Measurements from ENCODE around the gene IGLL5.
A peak's percentile ranks its signal among the peaks of the same experiment; 100 is the strongest.

The IGLL5 gene

DNA sequence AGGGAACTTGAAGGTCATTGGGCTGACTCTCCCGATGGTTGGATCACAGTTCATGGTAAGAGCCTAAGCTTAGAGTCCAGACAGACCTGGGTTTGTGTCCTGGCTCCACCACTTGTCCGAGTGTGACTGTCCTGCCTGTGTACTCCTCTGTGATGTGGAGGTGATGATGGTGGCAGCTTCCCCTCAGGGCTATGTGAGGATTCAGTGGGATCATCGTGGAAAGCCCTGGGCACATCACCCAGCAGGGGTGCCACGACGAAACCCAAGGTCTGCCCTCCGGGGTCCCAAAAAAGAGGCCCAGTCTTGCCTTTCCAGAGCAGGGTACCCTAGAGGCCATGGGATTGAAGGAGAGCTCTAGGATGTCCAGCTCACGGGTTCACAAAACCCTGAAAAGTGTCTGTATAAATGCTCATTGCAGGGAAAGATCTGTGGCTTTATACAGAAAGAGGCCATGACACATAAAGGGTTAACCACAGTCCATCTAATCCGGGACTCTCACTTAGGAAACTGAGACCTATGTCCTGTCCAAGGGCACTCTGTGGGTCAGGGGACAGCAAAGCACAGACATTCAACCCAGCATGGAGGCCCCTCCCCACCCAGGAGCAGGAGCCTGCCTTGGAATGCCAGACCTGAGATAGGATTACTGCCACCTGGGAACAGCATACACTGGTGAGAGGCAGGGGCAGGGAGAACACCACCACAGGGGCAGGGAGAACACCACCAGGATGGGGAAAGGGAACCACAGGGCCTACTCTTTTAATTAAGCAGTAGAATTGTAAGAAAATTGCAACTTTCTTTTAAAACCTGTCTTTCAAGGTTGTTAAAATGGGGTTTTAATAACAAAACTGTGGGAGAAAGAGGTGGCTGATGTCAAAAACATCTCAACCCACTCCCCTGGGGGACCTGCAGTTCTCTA, 51.3 kb downstream of the IGLL5 start:
- no peak for DNase-seq (ENCODE audit: low read depth in 2 of 2)

DNA sequence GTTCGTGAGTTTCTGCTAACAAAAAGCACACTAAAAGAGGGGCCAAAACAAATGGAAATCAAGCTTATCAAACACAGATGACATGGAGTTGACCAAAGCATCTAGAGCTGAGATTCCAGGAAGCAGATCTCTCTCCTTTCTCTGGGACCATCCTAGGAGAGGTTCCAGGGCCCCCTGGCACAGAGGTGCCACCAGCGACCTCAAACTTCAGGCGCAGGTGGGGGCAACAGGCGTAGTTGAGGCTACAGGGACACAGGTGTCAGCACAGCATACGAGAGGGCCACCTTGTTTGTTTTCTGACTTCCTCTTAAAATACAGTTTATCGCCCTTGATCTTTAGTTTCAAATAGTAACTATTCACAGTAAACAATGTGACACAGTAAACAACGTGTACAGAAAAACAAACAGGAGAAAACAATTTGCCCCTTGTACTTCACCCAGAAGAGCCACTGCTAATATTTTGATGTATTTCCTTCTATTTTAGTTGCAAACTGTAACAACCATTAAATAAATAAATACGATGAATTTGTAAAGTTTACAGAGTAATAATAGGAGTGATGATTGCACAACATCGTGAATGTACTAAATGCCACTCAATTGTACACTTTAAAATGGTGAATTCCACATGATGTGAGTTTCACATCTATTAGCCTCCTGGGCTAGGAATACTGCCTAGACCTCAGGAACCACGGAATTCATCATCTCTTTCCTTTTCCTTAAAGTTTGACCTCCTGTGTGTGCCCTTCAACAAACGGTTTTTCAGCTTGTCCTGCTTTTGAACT, 52.2 kb downstream of the IGLL5 start:
- no peak for DNase-seq (ENCODE audit: low read depth in 2 of 2)

DNA sequence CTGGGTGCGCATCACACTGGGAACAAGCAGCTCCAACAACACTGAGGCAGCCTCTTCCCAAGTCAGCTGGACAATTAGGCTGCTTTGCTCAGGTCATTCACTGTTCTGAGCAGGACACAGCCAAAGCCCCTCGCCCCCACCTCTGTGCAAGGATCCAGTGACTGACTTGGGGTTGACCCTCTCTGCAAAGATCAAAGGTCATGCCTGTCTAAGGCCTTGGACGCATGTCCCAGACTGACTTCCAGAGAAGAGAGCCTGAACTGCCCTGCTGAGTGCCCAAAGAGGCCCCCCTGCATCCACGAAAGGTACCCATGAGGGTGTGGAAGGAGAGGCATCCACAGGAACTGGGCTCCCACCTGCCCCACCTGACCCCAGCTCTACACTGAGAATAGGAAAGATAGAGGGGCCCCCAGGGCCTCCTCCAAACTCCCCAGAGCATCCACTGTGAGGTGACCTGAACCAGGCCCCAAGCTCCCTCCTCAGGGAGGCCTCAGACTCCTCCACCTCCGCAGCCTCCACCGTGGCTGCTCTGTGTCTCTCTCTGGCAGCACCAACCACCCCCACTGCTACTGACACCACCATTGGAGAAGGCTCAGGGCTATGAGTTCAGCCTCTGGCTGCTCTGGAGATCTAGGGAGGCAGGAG, 53.5 kb downstream of the IGLL5 start:
- DNase-seq (ENCODE audit: low read depth in 2 of 2), result no peak

DNA sequence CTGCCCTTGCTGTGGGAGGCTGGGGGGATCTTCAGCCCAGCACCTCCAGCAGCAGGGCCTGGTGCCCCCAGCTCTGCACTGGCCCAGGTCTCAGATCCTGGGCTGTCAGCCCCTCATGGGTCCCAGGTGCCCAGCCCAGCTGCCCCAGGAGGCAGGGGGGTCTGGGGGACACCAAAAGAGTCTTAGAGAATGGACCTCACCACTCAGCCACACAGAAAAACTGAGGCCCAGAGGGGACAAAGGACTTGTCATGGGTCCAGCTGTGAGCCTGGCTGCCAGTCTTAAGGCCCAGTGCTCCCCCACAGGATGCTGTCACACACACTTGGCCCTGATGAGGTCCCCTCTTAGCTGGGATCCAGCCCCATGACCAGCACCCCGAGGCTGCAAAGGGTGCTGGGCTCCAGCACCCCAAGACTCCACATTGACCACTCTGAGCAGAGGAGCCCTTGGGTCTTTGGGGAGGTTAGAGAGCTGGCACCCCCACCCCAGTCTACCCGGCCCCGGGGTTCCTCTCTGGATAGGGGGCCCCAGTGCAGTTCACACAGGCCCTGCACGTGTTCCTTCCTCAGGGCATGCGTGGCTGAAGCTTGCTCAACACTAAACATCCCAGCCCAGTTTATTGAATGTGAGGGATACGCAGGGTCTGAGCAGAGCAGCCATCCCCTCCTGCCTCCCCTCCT, 54.4 kb downstream of the IGLL5 start:
- no peak for DNase-seq (ENCODE audit: low read depth in 2 of 2)

DNA sequence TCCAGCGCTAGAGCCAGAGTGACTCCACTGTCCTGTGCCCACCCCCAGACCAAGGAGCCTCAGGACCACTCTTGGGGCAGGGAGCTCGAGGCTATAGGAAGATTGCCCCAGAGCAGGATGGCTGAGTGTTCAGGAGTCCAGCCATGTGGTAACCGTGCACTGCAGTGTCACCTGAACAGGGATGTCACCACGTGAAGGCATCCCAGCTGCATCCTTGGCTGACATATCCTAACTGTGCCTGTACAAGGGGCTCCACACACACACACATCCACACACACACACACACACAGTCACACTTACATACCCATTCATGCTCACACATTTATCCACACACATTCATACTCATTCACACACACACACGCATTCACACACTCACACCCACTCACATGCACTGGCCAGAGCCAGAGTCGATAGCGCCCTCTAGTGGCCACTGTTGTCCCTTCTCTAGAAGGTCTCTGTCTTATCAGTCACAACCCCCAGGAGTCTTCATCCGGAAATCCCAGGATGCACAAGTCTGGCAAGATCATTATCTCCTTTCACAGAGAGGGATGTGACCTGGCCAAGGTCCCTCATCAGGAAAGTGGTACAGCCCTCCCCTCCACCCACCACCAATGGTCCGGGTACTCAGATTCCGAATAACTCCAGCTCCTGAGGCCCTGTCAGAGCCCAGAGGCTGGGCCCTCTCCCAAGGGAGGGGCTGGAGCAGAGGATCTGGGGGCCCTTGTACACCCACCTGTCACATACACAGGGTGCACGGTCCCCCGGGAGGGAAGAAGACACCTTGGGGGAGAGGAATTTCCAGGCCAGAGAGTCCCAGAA, 55.1 kb downstream of the IGLL5 start:
- DNase-seq (ENCODE audit: low read depth in 2 of 2), result peak; percentile 75 to 76

DNA sequence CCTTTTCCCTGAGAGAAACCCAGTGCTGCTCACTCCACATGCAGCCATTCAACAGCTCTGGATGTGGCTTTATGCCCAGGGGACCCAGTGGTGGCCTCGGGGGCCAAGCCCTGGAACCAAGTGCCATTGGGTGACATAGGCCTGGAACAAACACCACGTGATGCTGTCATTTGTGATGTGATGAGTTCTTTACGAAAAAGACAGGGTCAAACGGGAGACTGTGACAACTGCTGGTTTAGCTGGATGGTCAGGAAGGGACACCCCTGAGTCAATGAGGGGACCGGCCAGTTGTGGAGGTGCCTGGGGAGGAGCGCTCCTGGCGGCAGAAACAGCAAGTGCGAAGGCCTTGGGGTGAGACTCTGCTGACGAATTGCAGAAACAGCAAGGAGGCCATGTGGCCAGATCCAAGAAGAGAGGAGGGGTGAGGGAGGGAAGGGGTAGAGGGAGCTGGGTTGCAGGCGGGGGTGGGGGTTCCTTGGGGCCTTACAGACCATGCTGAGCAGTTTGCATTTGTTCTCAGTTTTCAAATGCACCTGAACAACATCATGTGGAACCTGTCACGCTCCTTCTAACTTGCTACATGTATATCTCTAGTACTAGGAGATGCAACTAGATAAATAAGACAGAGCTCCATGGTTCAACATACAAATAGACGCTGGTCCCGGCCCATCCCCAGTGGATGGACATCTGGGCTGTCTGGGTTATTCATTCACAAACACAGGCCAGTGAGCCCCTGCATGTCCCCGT, 56.1 kb downstream of the IGLL5 start:
- no peak for DNase-seq (ENCODE audit: low read depth in 2 of 2)

DNA sequence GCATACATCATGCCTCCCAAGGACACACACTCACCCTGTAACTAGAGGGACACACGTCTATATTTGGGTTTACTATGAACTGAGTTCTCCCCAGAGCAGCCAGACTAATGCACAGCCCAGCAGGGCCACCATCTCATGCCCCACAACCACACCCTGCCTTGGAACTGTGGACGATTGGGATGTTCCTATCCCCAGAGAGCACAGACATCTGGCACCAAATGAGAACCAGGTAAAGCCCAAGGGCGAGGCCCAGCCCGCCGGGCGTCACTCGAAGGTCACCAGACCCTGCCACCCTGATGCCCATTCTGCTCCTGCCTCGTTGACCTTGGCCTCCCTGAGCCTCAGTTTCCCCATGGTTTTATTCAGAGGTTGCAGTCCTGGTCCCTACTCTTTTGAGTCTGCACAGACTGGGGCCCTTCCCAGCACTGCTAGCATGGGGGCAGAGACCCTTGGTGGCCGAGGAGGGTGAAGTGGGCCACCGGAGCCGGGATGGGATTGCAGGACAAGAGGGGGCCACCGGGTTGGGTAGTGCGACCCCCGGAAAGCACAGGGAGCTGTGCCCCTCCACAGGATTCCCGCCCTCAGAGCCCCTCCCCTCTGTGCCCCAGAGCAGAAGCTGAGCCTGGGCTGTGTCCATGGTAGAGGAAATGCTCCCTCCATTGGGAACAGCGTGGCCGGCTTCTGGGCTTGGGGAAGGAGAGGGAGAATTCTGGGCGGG, 56.8 kb downstream of the IGLL5 start:
- DNase-seq (ENCODE audit: low read depth in 2 of 2), result no peak

DNA sequence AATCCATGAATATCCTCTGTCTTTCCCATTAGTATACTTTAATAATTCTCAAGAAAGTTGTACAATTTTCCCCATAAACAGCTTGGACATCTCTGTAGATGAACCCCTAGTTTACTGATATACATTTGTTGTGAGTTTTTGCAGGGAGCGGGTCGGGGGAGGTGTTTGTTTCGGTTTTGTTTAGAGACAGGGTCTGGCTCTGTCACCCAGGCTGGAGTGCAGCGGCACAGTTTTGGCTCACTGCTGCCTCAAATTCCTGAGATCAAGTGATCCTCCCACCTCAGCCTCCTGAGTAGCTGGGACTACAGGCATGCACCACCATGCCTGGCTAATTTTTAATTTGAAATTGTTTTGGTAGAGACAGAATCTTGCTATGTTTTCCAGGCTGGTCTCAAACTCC, 57.6 kb downstream of the IGLL5 start:
- DNase-seq (ENCODE audit: low read depth in 2 of 2), result no peak

Measured in stimulated activated CD8-positive, alpha-beta memory T cell treated with anti-CD3 and anti-CD28 coated beads, Interleukin-2, amount 100 ng/mL, for 48 hours (primary cell).